ENCODE measurements around the gene LRBA. TPM values are rescaled to one million over a fixed set of nuclear protein-coding genes. Genes with fewer than 3 reads are reported as not detected.
A peak's percentile ranks its signal among the peaks of the same experiment; 100 is the strongest.

The LRBA gene
- total RNA-seq, 1 experiment from 2014 or later: 55.3 TPM

DNA sequence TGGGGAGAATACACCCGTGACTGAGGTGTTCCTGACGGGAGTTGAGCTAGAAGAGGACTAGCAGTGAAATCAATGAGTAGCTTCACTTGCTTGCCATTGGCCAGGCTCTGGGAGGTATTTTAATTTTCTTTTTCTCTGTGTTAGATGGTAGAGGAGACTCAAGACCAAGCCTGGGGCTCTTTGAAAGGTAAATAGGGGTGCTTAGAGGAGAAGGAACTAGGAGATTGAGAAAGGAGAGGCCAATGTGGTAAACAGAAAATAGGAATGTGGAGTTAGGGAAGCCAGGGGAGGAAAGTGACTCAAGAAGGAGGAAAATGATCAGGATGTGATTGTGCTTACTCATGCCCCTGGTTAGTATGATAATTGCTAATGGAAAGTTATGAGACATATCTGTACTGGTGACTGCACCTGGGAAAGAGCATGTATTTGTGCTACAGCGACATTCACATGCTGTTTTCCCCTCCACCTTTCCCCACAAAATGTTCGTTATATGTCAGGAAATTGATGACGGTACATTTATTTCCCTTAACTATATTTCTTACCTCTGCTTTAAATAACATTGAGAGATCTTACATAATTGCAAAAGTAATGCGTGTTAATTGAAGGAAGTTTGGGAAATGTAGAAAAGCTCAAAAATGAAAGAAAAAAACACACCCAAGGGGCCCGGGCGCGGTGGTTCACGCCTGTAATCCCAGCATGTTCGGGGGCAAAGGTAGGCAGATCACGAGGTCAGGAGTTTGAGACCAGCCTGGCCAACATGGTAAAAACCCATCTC lies 16.9 kb upstream of the LRBA start:
- H3K79me2 ChIP-seq (ENCODE audit: insufficient read depth, low read length): peaks cover 1% of the 10 kb centered on the region; the same call in 1 of the 2 replicates
- Mint-ChIP-seq H3K36me3 (ENCODE audit: insufficient read depth in 1 of 3, low read depth in 3 of 3) (peaks cover 0 to 2% (median 0%) of the 10 kb centered on the region in 3 experiments; a peak in 1 of 7 replicates), H3K27me3 (ENCODE audit: low read depth) (no peaks in the 10 kb centered on the region), H3K27ac (peak overlapping the region; percentile 12 to 87 (median 45); a peak in 5 of 7 replicates), H3K4me1 (peaks cover 13 to 14% of the 10 kb centered on the region in 2 experiments), H3K4me3 (no peak overlapping the region), H3K9me3 (no peaks in the 10 kb centered on the region)
- WGBS (ENCODE audit: extremely low coverage, insufficient read length, low lambda C conversion rate): no CpG with 5 or more reads among the region's 12 CpGs
- no peaks in the 10 kb centered on the region for H3K23me2 ChIP-seq (ENCODE audit: insufficient read length, low read depth, low read length, poor library complexity, severe bottlenecking)
- no peak overlapping the region for H2AFZ ChIP-seq (ENCODE audit: low read length)
- no peak overlapping the region for H3K23ac ChIP-seq (ENCODE audit: insufficient read length, low read depth, low read length)
- H3K18ac ChIP-seq (ENCODE audit: insufficient read length, low read depth, low read length): no peak overlapping the region
- H4K8ac ChIP-seq (replicated peaks; ENCODE audit: insufficient read length, low read depth, low read length): no peak overlapping the region
- no peak for DNase-seq
- no peak overlapping the region for H3T11ph ChIP-seq (ENCODE audit: low read length)
- no peak overlapping the region for H2BK12ac ChIP-seq (ENCODE audit: insufficient read length, low read depth, low read length)
- H2BK15ac ChIP-seq (ENCODE audit: low read depth, low read length): no peak overlapping the region
- H4K20me1 ChIP-seq (ENCODE audit: control insufficient read depth, insufficient read depth, insufficient read length): no peaks in the 10 kb centered on the region
- H2BK5ac ChIP-seq (ENCODE audit: insufficient read length, low read length): no peak overlapping the region
- no peak overlapping the region for H4K91ac ChIP-seq (ENCODE audit: insufficient read length, low read depth, low read length)
- H3K14ac ChIP-seq (ENCODE audit: insufficient read depth, low read length): no peak overlapping the region
- no peak overlapping the region for H2BK20ac ChIP-seq (ENCODE audit: low read depth, low read length, poor library complexity, severe bottlenecking)
- no peak overlapping the region for H2AK5ac ChIP-seq (ENCODE audit: insufficient read length, low read length)
- H3K9ac ChIP-seq (ENCODE audit: extremely low read depth, insufficient read length, low read length): no peak overlapping the region
- H3K27ac ChIP-seq (ENCODE audit: insufficient read length, low read depth, low read length): no peak overlapping the region
- TF ChIP-seq, protein P1, sequence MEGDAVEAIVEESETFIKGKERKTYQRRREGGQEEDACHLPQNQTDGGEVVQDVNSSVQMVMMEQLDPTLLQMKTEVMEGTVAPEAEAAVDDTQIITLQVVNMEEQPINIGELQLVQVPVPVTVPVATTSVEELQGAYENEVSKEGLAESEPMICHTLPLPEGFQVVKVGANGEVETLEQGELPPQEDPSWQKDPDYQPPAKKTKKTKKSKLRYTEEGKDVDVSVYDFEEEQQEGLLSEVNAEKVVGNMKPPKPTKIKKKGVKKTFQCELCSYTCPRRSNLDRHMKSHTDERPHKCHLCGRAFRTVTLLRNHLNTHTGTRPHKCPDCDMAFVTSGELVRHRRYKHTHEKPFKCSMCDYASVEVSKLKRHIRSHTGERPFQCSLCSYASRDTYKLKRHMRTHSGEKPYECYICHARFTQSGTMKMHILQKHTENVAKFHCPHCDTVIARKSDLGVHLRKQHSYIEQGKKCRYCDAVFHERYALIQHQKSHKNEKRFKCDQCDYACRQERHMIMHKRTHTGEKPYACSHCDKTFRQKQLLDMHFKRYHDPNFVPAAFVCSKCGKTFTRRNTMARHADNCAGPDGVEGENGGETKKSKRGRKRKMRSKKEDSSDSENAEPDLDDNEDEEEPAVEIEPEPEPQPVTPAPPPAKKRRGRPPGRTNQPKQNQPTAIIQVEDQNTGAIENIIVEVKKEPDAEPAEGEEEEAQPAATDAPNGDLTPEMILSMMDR (conservative IDR thresholded peaks at IDR 0.05): no peak
- H2BK120ac ChIP-seq (ENCODE audit: low read depth, low read length, poor library complexity, severe bottlenecking): no peak overlapping the region
- H3K4ac ChIP-seq (ENCODE audit: low read depth, low read length): no peak overlapping the region
- H3K79me1 ChIP-seq (ENCODE audit: insufficient read depth, low read depth, low read length, poor library complexity, severe bottlenecking): no peaks in the 10 kb centered on the region
- H3K4me1 ChIP-seq (ENCODE audit: insufficient read depth, low read length): no peaks in the 10 kb centered on the region
- no peaks in the 10 kb centered on the region for H3K9me3 ChIP-seq (ENCODE audit: control insufficient read depth, low read depth, low read length)
- no peak overlapping the region for H3K56ac ChIP-seq (ENCODE audit: insufficient read length, low read depth, low read length)
- no peaks in the 10 kb centered on the region for H3K27me3 ChIP-seq (ENCODE audit: insufficient read depth, low read length)
- H4K5ac ChIP-seq (ENCODE audit: insufficient read length, low read depth, low read length): no peak overlapping the region
- no peak overlapping the region for H3K4me2 ChIP-seq (ENCODE audit: insufficient read depth, insufficient read length, low read length)
